Vagina (tissue), 2 donors: ENCODE data around the gene DCC. TPM values are rescaled to one million over a fixed set of nuclear protein-coding genes. Genes with fewer than 3 reads are reported as not detected.

Source experiments
- DNase-seq, 2 donors: peaks; one replicate each; pipeline ENCODE4 v3.0.0-alpha.2; 2017; ENCODE audit errors: extremely low spot score in 2 of 2
- H3K27ac ChIP-seq: fragments of 200-600 bp; sonication (generic); one replicate; pipeline ENCODE4 v1.5.1; 2019
- H3K27me3 ChIP-seq: fragments of 200-600 bp; sonication (generic); one replicate; pipeline ENCODE4 v1.5.1; 2019
- H3K36me3 ChIP-seq, 2 donors: fragments of 200-600 bp; sonication (generic); one replicate each; pipeline ENCODE4 v1.5.1; 2017 to 2019
- H3K4me1 ChIP-seq: fragments of 200-600 bp; sonication (generic); one replicate; pipeline ENCODE4 v1.5.1; 2019
- H3K4me3 ChIP-seq, 2 donors: fragments of 200-600 bp; sonication (generic); 1 replicate in 1 of 2; 2 replicates in 1 of 2; pipeline ENCODE4 v1.5.1; 2016 to 2019
- H3K9me3 ChIP-seq: fragments of 200-600 bp; sonication (generic); one replicate; pipeline ENCODE4 v1.5.1; 2019
- POLR2A ChIP-seq, 2 donors: fragments of 450-650 bp; IDR thresholded peaks; one replicate each; pipeline ENCODE4 v1.6.1; 2017; ENCODE audit warnings: antibody characterized with exemption in 2 of 2, mild to moderate bottlenecking in 2 of 2, moderate library complexity in 2 of 2
- POLR2AphosphoS5 ChIP-seq, 2 donors: sonication (generic); formaldehyde crosslinking; IDR thresholded peaks; one replicate each; pipeline ENCODE4 v1.9.0; 2017; ENCODE audit warnings: antibody characterized with exemption in 2 of 2, mild to moderate bottlenecking in 2 of 2, low read depth in 1 of 2; ENCODE audit not compliant: insufficient read depth in 1 of 2
- intact Hi-C: fragments of 100-400 bp; cut with DNase I; formaldehyde crosslinking; loops from one replicate; pipeline ENCODE4 v1.15.1; 2023
- total RNA-seq: library from RNA; depleted of rRNA; stranded (reverse); fragments of >200 nt; gene quantifications from one replicate; pipeline ENCODE4 v1.2.3, GENCODE V29; 2016
- TF ChIP-seq, protein P1 (sequence below), 3 experiments: fragments of 450-650 bp in 2 of 3; fragments of 200-600 bp in 1 of 3; sonication (generic) in 1 of 3; IDR thresholded peaks; one replicate each; pipeline ENCODE4 v1.5.1; 2017 to 2019; ENCODE audit warnings: antibody characterized with exemption in 3 of 3, mild to moderate bottlenecking in 2 of 3, moderate library complexity in 2 of 3

The DCC gene
- total RNA-seq, 1 donor from 2014 or later = not detected

GRCh38 chr18:53426666-53427184 lies 1086.7 kb downstream of the DCC start:
- H3K27ac ChIP-seq = no peak overlapping the region
- no peak for DNase-seq
- TF ChIP-seq POLR2AphosphoS5 (IDR thresholded peaks at IDR 0.05; ENCODE audit: insufficient read depth in 1 of 2, low read depth in 1 of 2) (no peak), POLR2A (IDR thresholded peaks at IDR 0.05) (no peak)
- TF ChIP-seq, protein P1, sequence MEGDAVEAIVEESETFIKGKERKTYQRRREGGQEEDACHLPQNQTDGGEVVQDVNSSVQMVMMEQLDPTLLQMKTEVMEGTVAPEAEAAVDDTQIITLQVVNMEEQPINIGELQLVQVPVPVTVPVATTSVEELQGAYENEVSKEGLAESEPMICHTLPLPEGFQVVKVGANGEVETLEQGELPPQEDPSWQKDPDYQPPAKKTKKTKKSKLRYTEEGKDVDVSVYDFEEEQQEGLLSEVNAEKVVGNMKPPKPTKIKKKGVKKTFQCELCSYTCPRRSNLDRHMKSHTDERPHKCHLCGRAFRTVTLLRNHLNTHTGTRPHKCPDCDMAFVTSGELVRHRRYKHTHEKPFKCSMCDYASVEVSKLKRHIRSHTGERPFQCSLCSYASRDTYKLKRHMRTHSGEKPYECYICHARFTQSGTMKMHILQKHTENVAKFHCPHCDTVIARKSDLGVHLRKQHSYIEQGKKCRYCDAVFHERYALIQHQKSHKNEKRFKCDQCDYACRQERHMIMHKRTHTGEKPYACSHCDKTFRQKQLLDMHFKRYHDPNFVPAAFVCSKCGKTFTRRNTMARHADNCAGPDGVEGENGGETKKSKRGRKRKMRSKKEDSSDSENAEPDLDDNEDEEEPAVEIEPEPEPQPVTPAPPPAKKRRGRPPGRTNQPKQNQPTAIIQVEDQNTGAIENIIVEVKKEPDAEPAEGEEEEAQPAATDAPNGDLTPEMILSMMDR (IDR thresholded peaks at IDR 0.05) = no peak
- H3K4me3 ChIP-seq = no peak overlapping the region
- intact Hi-C loops = no loop called here
- H3K9me3 ChIP-seq = no peaks in the 10 kb centered on the region
- H3K36me3 ChIP-seq = no peaks in the 10 kb centered on the region
- no peaks in the 10 kb centered on the region for H3K27me3 ChIP-seq
- no peaks in the 10 kb centered on the region for H3K4me1 ChIP-seq

DNA sequence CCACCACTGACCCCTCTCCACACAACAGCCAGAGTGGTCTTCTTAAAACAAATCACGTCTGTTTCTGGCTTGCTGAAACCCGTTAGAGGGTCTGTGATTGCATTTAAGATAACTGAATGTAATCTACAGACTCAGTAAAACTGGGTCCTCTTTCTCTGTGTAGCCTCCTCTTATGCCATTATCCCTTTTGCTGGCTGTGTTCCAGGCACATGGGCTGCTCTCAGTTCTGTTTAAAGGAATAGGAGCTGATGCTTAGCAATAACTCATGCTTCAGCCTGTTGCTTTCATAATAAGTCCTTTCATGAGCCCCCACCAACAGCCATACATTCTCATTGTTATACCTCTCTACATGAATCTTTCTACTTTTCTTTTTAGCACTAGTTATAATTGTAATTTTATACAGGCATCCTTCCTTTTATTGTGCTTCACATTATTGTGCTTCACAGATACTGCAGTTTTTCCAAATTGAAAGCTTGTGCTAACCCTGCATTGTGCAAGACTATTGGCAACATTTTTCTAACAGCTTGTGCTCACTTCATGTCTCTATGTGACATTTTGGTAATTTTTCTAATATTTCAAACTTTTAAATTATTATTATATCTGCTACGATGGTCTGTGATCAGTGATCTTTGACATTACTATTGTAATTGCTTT lies 1101.9 kb downstream of the DCC start:
- no peak overlapping the region for H3K4me3 ChIP-seq
- intact Hi-C loops = no loop called here
- no peak for DNase-seq
- H3K27me3 ChIP-seq = no peaks in the 10 kb centered on the region
- no peaks in the 10 kb centered on the region for H3K4me1 ChIP-seq
- no peaks in the 10 kb centered on the region for H3K36me3 ChIP-seq
- H3K9me3 ChIP-seq = no peaks in the 10 kb centered on the region
- no peak for TF ChIP-seq POLR2AphosphoS5 (IDR thresholded peaks at IDR 0.05; ENCODE audit: insufficient read depth in 1 of 2, low read depth in 1 of 2)
- TF ChIP-seq, protein P1 (IDR thresholded peaks at IDR 0.05) = no peak
- no peak for TF ChIP-seq POLR2A (IDR thresholded peaks at IDR 0.05)
- no peak overlapping the region for H3K27ac ChIP-seq

DNA sequence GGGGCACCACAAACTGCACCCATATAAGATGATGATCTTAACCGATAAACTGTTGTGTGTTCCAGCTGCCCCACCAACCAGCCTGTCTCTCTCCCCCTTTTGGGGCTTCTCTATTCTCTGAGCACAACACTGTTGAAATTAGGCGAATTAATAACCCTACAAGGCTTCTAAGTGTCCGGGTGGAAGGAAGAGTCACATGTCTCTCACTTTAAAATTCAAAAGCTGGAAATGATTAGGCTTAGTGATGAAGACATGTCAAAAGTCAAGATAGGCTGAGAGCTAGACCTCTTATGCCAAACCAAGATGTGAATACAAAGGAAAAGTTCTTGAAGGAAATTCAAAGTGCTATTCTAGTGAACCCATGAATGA lies 1102.4 kb downstream of the DCC start:
- intact Hi-C loops = no loop called here
- DNase-seq = no peak
- no peaks in the 10 kb centered on the region for H3K27me3 ChIP-seq
- no peak overlapping the region for H3K4me3 ChIP-seq
- no peaks in the 10 kb centered on the region for H3K9me3 ChIP-seq
- H3K27ac ChIP-seq = no peak overlapping the region
- TF ChIP-seq, protein P1 (IDR thresholded peaks at IDR 0.05) = no peak
- no peak for TF ChIP-seq POLR2AphosphoS5 (IDR thresholded peaks at IDR 0.05; ENCODE audit: insufficient read depth in 1 of 2, low read depth in 1 of 2)
- TF ChIP-seq POLR2A (IDR thresholded peaks at IDR 0.05) = no peak
- H3K4me1 ChIP-seq = no peaks in the 10 kb centered on the region
- H3K36me3 ChIP-seq = no peaks in the 10 kb centered on the region

DNA sequence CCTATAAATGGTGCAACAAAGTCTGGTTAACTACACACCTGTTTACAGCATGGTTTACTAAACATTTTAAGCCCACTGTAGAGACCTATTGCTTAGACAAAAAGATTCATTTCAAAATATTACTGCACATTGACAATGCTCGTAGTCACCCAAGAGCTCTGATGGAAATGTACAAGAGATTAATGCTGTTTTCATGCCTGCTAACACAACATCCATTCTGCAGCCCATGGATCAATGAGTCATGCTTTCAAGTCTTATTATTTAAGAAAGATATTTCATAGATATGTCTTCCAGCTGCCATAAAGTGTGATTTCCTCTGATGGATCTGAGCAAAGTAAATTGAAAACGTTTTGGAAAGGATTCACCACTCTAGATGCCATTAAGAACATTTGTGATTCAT lies 1103.3 kb downstream of the DCC start:
- no peaks in the 10 kb centered on the region for H3K36me3 ChIP-seq
- intact Hi-C loops = no loop called here
- H3K27me3 ChIP-seq = no peaks in the 10 kb centered on the region
- DNase-seq = no peak
- H3K4me1 ChIP-seq = no peaks in the 10 kb centered on the region
- no peak overlapping the region for H3K4me3 ChIP-seq
- no peaks in the 10 kb centered on the region for H3K9me3 ChIP-seq
- TF ChIP-seq, protein P1 (IDR thresholded peaks at IDR 0.05) = no peak
- no peak overlapping the region for H3K27ac ChIP-seq

GRCh38 chr18:53443831-53444230 lies 1103.8 kb downstream of the DCC start:
- Histone ChIP-seq H3K27ac (no peak overlapping the region), H3K4me3 (no peak overlapping the region), H3K27me3 (no peaks in the 10 kb centered on the region), H3K36me3 (no peaks in the 10 kb centered on the region), H3K9me3 (no peaks in the 10 kb centered on the region), H3K4me1 (no peaks in the 10 kb centered on the region)
- intact Hi-C loops = no loop called here
- DNase-seq = no peak
- TF ChIP-seq POLR2AphosphoS5 (IDR thresholded peaks at IDR 0.05; ENCODE audit: insufficient read depth in 1 of 2, low read depth in 1 of 2) (no peak), POLR2A (IDR thresholded peaks at IDR 0.05) (no peak)
